ENCODE results near the gene CXCR3.
"Not testable (repeated sequence)": the region's sequence is repeated elsewhere in the genome, so short reads cannot be mapped to it uniquely, and the experiment has no call there.

Gene CXCR3

GRCh38 chrX:71618303-71618721 lies at the start of gene CXCR3:
Gene CXCR3, minus strand, starts transcription at chrX:71618511. Its CDS starts 62 bp downstream, at chrX:71618449.
- no peak for DNase-seq

- DNase-seq: no peak
These were observed 49.3 kb upstream of the CXCR3 start, which contains the start of gene LOC101059915 for GRCh38 chrX:71667328-71668247. Gene LOC101059915, plus strand, starts transcription at chrX:71667546.

DNA sequence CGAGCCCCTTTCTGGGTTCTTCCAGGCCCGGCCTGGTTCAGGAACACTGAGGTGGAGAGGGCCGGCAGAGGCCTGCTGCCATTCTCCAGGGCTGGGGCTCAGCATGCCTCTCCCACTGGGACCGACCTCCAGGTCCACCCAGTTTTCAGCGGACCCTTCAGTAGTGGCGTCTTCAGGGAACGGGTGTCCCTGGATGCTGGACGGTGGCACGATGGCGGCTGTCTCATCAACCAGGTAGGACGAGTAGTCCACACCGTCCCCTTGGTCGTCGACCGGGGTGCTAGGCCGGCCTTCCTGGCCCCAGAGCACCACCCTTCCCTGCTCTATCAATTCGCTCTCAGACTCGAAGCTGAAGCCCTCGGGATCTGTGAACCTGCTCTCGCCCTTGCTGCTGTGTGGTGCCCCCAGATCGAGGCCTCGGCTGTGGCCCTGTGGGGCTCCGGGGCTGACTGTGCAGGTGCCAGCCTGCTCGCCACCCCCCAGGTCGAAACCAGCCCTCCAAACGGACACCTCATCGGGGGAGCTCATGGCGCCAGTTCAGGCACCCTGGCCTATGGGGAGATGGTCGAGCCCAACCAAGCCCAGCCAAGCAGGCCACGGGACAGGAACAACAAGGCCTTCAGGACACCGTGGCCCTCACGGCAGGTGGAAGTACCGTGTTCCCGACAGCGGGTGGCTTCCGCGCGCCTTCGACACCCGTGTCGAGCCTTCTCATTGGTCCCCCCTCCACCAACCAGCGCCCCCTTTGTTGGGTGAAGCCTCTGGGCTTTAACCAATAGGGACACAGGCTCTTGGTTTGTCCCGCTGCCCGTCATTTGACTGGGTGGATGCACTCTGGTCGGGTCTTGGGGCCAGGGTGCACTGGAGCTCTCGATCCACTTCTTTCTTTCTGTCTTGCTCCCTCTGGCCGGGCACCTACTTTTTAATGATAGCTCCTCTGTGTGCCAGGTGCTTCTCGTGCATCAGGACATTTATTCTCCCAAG lies 48.2 kb upstream of the CXCR3 start:
- DNase-seq: no peak

DNA sequence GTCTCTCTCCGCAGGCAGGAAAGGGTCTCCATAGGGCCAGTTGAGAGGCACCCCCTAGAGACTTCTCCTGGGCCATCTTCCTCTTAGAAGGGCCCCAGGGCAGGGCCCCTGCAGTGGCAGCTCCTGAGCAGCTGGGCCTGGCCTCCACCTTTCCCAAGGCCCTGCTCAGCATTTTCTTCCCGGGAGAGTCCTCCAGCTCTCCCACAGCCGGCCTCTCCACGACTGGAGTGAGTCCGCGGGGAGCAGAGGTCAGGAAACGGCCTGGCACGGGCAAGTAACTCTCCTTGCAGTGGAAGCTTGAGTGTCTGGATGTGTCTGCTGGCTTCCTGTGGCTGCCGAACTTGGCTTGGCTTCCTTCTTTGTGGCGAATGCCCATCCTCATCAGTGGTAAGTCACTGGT lies 47.4 kb upstream of the CXCR3 start:
- DNase-seq: no peak

GRCh38 chrX:71664889-71665491 lies 46.7 kb upstream of the CXCR3 start:
- DNase-seq: no peak

GRCh38 chrX:71664202-71664601 lies 45.9 kb upstream of the CXCR3 start:
- DNase-seq: peak; percentile 42

GRCh38 chrX:71663238-71663637 lies 44.9 kb upstream of the CXCR3 start:
- DNase-seq: not testable (repeated sequence)

DNA sequence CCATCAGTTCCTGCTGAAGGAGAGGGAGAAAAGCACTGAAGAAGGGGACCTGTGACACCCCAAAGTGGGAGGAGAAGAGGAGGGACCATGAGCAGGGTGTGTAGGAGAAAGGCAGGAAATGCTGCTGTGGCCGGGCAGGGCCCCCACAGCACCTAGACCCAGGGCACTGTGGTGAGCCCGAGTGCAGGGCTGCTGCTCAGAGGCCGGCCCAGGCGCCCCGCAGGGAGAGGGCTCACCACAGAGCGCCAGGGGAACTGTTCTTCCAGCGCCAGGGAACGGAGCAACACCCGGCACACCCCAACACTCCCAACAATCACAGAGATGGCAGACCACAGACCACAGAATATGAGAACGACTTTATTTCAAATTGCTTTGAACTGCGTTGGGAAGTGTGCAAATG lies 44.3 kb upstream of the CXCR3 start:
- DNase-seq: not testable (repeated sequence)

- no peak for DNase-seq
These were observed 43.6 kb upstream of the CXCR3 start for GRCh38 chrX:71661919-71662318.

GRCh38 chrX:71660562-71661416 lies 42.5 kb upstream of the CXCR3 start:
- no peak for DNase-seq

DNA sequence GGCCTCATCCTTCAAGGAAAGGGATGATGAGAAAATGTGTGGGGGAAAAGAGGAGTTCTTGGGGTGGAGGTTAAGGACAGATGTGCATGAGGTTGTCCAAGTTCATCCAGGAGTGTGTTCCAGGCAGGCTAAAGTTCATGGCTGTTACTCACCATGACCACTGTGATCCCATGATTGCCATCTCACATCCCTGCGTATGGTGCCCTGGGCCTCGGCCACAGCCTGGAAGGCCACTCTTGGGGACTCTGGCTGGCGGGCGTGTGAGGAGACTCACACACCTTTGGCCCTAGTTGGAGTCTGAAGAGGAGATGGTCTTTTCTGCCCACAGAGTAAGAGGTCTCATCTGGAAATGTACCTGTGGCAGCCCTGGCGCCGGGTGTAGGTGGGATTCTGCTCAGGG lies 41.6 kb upstream of the CXCR3 start:
- no peak for DNase-seq

DNA sequence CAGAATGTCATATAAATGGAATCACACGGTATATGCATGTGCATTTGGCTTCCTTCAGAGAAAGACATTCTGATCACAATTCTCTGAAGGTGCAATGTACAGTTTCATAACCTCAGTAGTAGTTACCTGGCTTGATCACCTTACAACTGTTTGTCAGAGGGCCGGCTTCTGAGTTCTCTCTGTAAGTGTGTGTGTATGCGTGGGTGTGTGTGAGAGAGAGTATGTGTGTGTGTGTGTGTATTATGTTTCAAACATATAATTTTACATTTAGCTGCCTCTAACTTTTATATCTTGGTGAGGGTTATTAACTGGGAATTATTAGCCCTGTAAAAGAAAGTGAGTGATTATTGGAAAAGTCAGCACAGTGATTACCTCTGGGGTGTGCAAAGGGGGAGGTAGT lies 41.0 kb upstream of the CXCR3 start:
- no peak for DNase-seq

DNA sequence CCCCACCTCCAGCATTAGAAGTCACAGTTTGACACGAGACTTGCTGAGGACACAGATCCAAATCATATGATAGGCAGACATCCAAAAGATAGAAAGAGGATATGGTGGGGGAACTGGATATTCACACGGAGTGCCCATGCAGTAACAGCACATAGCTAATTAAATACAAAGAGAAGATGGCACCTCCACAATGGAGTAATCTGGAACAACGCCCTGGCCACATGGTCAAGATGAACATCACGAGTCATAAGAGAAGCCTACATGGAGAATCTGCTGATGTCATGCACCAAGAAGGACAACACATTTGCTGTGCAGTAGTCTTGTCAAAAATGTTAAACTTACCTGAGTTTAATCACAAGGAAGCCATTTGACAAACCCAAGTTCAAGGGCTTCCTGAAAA lies 39.0 kb upstream of the CXCR3 start:
- no peak for DNase-seq

GRCh38 chrX:71653344-71653743 lies 35.0 kb upstream of the CXCR3 start:
- no peak for DNase-seq

DNA sequence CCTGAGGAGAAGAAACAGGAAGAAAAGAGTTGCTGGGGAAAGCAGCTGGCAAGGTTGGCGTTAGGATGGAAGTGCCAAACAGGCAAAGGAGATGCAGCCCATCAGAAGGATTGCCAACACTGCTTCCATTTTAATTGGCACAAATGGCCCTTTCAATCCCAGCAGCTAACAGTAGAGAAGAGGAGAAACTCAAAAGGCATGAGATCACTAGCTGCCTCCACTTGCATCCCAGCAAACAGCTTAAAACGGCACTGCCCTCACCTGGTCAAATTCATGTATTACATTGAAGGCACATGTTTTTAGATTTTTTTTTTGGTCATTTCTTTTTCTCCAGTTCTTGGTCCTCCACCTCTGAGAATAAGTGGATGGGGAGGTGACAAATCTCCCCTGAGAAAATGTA lies 34.1 kb upstream of the CXCR3 start:
- peak; percentile 6 for DNase-seq

- DNase-seq: no peak
These were observed 32.1 kb upstream of the CXCR3 start for GRCh38 chrX:71650333-71650969.

- not testable (repeated sequence) for DNase-seq
These were observed 26.1 kb upstream of the CXCR3 start for GRCh38 chrX:71644406-71644805.

GRCh38 chrX:71640002-71640401 lies 21.7 kb upstream of the CXCR3 start:
- no peak for DNase-seq

DNA sequence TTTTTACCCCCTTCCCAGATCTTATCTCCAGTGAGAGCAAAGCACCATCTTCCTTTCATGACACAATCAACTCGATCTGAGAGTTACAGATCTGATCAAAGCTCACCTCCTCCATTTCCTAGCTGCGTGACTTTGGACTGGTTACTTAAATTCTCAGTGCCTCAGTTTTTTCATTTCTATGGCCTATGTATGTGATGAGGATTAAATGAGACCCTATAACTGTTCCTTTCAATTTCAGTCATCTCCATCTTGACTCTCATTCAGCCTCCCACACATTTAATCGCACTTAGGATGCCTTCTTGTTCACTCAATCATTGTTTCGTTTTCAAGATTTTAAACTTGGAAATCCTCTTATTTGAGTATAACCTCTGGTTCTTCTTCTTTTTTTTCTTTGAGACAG lies 20.1 kb upstream of the CXCR3 start:
- no peak for DNase-seq

- no peak for DNase-seq
These were observed 19.5 kb upstream of the CXCR3 start for GRCh38 chrX:71637848-71638247.

DNA sequence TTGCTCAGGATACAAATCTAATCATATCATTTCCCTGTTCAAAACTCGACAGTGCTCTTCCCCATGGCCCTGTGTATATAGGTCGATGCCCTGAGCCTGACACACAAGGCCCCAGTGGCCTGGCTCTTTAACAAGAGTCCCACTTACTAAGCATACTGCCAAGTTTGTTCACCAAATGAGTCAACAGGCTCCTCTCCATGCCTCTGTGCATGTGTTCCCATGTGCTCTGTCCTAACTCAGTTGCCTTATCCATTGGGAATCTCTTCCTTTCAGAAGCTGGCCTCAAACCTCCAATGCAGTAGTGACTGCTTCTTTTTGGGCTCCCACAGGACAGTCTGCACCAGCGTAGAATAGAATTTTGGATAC lies 18.9 kb upstream of the CXCR3 start:
- DNase-seq: no peak
